Right lobe of liver (tissue), 6 donors: ENCODE measurements around the gene UBQLN3. TPM values are rescaled to one million over a fixed set of nuclear protein-coding genes. Genes with fewer than 3 reads are reported as not detected.
A peak's percentile ranks its signal among the peaks of the same experiment; 100 is the strongest.

Experiments used
- ATAC-seq, 4 donors: fragments of 200-7000 bp; cut with Tn5 transposase; one replicate each; pipeline ENCODE4 v1.9.1; 2020; ENCODE audit warnings: mild to moderate bottlenecking in 4 of 4, moderate library complexity in 4 of 4
- DNase-seq, 3 donors: peaks; one replicate each; pipeline ENCODE4 v3.0.0-alpha.2; 2020
- H3K27ac ChIP-seq, 3 donors: fragments of 200-600 bp; one replicate each; pipeline ENCODE4 v1.8.0; 2022
- H3K27me3 ChIP-seq, 2 donors: fragments of 200-600 bp; one replicate each; pipeline ENCODE4 v1.8.0; 2022
- H3K36me3 ChIP-seq, 4 donors: fragments of 200-600 bp; sonication (generic) in 1 of 4; one replicate each; pipeline versions ENCODE4 v1.5.1 to v1.8.0; 2017 to 2022; ENCODE audit warnings: control low read depth in 1 of 4
- H3K4me1 ChIP-seq, 4 donors: fragments of 200-600 bp; sonication (generic) in 1 of 4; one replicate each; pipeline versions ENCODE4 v1.5.1 to v1.8.0; 2017 to 2022; ENCODE audit warnings: control low read depth in 1 of 4
- H3K4me3 ChIP-seq, 3 donors: fragments of 200-600 bp; one replicate each; pipeline ENCODE4 v1.8.0; 2022
- H3K9me3 ChIP-seq, 4 donors: fragments of 200-600 bp; sonication (generic) in 1 of 4; one replicate each; pipeline versions ENCODE4 v1.5.1 to v1.8.0; 2017 to 2022; ENCODE audit warnings: control low read depth in 1 of 4
- CTCF ChIP-seq, 4 donors: fragments of 200-600 bp in 3 of 4; fragments of 450-650 bp in 1 of 4; IDR thresholded peaks; one replicate each; pipeline versions ENCODE4 v1.5.1 to v1.8.0; 2016 to 2022; ENCODE audit warnings: antibody characterized with exemption in 4 of 4, mild to moderate bottlenecking in 2 of 4
- POLR2A ChIP-seq: fragments of 450-650 bp; IDR thresholded peaks from one replicate; pipeline ENCODE4 v1.6.1; 2017; ENCODE audit warnings: antibody characterized with exemption, mild to moderate bottlenecking
- WGBS: methylation state at CpG from one replicate; pipeline ENCODE4 v1.1.6; 2018; ENCODE audit warnings: low coverage, low lambda C conversion rate; ENCODE audit not compliant: insufficient coverage; ENCODE audit errors: missing lambda C conversion rate; 5-methylcytosine and 5-hydroxymethylcytosine counted together
- intact Hi-C, 2 donors: fragments of 100-400 bp; cut with DNase I; formaldehyde crosslinking; loops; one replicate each; pipeline versions ENCODE4 v1.11.2 to v1.14.1; 2022
- total RNA-seq, 6 experiments: library from RNA; depleted of rRNA in 2 of 6; stranded (reverse); fragments of >200 nt in 2 of 6; fragmentation: NEBNext Ultra II Directional in 3 of 6; extraction: Animal tissue kit (Norgen Biotek cat#: 25700) in 3 of 6; gene quantifications; one replicate each; pipeline versions ENCODE4 v1.1.0 to v1.2.4, GENCODE V29; 2016 to 2023
- donor health status: DM: no; HTN: yes; CAD: no.
- donor health status: DM: no; HTN: no; CAD: no.
- donor health status: DM: no; HTN: no; CAD: no.
- donor health status: DM: no; HTN: yes; CAD: no.
- donor health status: DM: no; HTN: yes; CAD: no.

Gene UBQLN3
- total RNA-seq, 6 experiments from 2014 or later = 0.12 TPM; not detected in 5

- Histone ChIP-seq H3K27ac (no peak overlapping the region), H3K4me1 (no peaks in the 10 kb centered on the region), H3K4me3 (no peak overlapping the region), H3K36me3 (no peaks in the 10 kb centered on the region), H3K9me3 (no peaks in the 10 kb centered on the region), H3K27me3 (no peaks in the 10 kb centered on the region)
- no peak for ATAC-seq
- DNase-seq = no peak
- no peak for TF ChIP-seq POLR2A
- no peak for TF ChIP-seq CTCF (IDR thresholded peaks at IDR 0.05)
- intact Hi-C loops = no loop called here
Observed at GRCh38 chr11:5536482-5536881, 26.7 kb upstream of the UBQLN3 start.

DNA sequence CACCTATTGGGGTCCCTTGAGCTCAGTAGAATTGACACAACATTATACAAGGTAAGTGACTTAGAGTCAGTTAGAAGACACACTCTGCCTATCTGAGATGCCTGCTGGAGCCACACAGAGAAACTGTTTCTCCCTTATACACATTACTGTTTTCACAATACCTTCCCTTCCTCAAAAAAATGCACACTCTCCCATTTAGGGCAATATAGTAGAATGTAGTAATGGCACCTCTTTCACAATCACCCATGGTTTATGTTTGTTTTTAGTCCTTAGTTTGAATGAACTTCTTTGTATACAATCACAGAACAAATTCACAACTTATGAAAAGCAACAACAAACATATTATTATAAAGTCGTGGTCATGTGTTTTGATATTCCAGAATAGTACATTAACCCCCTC lies 24.3 kb upstream of the UBQLN3 start:
- WGBS = 74% methylated on average over 1 of the region's 1 CpG
- no peak for DNase-seq
- no peak overlapping the region for H3K27ac ChIP-seq
- H3K27me3 ChIP-seq = no peaks in the 10 kb centered on the region
- TF ChIP-seq POLR2A (no peak), CTCF (IDR thresholded peaks at IDR 0.05) (no peak)
- H3K36me3 ChIP-seq = no peaks in the 10 kb centered on the region
- no peaks in the 10 kb centered on the region for H3K4me1 ChIP-seq
- H3K9me3 ChIP-seq = no peaks in the 10 kb centered on the region
- H3K4me3 ChIP-seq = no peak overlapping the region
- ATAC-seq = peak in 2 of 4 donors; percentile 11 to 32
- intact Hi-C loops = no loop called here

- ATAC-seq = no peak
- TF ChIP-seq POLR2A (no peak), CTCF (IDR thresholded peaks at IDR 0.05) (no peak)
- H3K4me1 ChIP-seq = no peaks in the 10 kb centered on the region
- no peaks in the 10 kb centered on the region for H3K9me3 ChIP-seq
- 75% methylated on average over 2 of the region's 2 CpGs for WGBS
- no peak overlapping the region for H3K27ac ChIP-seq
- H3K4me3 ChIP-seq = no peak overlapping the region
- intact Hi-C loops = no loop called here
- H3K27me3 ChIP-seq = no peaks in the 10 kb centered on the region
- no peak for DNase-seq
- H3K36me3 ChIP-seq = no peaks in the 10 kb centered on the region
Observed at GRCh38 chr11:5531053-5531831, 21.5 kb upstream of the UBQLN3 start.

GRCh38 chr11:5528495-5528894 lies 18.7 kb upstream of the UBQLN3 start:
- ATAC-seq (no peak), DNase-seq (no peak)
- no peaks in the 10 kb centered on the region for H3K27me3 ChIP-seq
- H3K36me3 ChIP-seq = no peaks in the 10 kb centered on the region
- H3K27ac ChIP-seq = no peak overlapping the region
- TF ChIP-seq POLR2A (no peak), CTCF (IDR thresholded peaks at IDR 0.05) (no peak)
- no peak overlapping the region for H3K4me3 ChIP-seq
- H3K4me1 ChIP-seq = no peaks in the 10 kb centered on the region
- WGBS = 26% methylated on average over 1 of the region's 1 CpG
- H3K9me3 ChIP-seq = no peaks in the 10 kb centered on the region
- intact Hi-C loops = no loop called here
